Measurements from ENCODE around the gene COL27A1. TPM values are rescaled to one million over a fixed set of nuclear protein-coding genes. Genes with fewer than 3 reads are reported as not detected.
"Not testable (repeated sequence)": the region's sequence is repeated elsewhere in the genome, so short reads cannot be mapped to it uniquely, and the experiment has no call there.

The COL27A1 gene
- total RNA-seq, 3 donors from 2014 or later, result 3.5 to 22.0 (median 6.7) TPM

DNA sequence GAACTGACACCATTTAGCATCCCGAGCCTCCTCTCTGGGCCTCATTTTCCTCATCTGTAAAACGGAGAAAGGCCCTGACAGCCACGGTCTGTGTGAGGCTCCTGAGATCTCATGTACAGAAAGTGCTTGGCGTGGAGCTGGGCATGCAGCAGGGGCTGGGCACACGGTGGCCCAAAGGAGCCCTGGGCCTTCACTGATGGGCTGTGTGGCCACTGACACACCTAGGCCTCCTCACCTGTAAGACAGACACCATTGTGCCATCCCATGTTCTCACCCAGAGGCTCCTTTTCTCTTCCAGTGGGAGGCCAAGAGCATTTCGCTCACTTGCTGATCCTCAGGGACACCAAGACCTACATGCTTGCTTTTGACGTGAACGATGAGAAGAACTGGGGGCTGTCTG lies 169.2 kb downstream of the COL27A1 start:
- no peaks in the 10 kb centered on the region for H3K9me3 ChIP-seq
- no peak for TF ChIP-seq POLR2A (IDR thresholded peaks at IDR 0.05)
- TF ChIP-seq, protein P1, sequence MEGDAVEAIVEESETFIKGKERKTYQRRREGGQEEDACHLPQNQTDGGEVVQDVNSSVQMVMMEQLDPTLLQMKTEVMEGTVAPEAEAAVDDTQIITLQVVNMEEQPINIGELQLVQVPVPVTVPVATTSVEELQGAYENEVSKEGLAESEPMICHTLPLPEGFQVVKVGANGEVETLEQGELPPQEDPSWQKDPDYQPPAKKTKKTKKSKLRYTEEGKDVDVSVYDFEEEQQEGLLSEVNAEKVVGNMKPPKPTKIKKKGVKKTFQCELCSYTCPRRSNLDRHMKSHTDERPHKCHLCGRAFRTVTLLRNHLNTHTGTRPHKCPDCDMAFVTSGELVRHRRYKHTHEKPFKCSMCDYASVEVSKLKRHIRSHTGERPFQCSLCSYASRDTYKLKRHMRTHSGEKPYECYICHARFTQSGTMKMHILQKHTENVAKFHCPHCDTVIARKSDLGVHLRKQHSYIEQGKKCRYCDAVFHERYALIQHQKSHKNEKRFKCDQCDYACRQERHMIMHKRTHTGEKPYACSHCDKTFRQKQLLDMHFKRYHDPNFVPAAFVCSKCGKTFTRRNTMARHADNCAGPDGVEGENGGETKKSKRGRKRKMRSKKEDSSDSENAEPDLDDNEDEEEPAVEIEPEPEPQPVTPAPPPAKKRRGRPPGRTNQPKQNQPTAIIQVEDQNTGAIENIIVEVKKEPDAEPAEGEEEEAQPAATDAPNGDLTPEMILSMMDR (IDR thresholded peaks at IDR 0.05), result no peak
- TF ChIP-seq POLR2AphosphoS5 (IDR thresholded peaks at IDR 0.05), result no peak
- DNase-seq (ENCODE audit: low spot score in 2 of 2), result no peak
- no peak overlapping the region for H3K27ac ChIP-seq
- H3K36me3 ChIP-seq, result no peaks in the 10 kb centered on the region
- no peaks in the 10 kb centered on the region for H3K27me3 ChIP-seq
- H3K4me3 ChIP-seq, result no peak overlapping the region
- intact Hi-C loops (cut with DNase I; ENCODE audit: low total_unique reads), result no loop called here
- no peaks in the 10 kb centered on the region for H3K4me1 ChIP-seq

DNA sequence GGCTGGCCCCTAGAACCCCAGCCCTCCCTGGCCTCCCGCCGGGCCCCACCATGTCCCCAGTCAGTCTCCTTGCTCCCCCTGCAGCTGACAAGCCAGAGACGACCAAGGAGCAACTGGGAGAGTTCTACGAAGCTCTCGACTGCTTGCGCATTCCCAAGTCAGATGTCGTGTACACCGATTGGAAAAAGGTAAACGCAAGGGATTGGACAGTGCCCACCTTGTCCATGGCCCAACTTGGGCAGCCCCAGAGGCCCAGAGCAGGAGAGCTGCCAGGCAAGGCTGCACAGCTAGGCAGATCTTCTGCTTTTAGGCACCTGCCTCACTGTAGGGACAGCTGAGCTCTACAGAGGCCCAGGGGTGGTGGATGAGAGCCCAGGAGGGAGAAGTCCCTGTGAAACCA lies 169.6 kb downstream of the COL27A1 start:
- H3K27me3 ChIP-seq; H3K4me3 ChIP-seq; H3K9me3 ChIP-seq; H3K4me1 ChIP-seq; H3K36me3 ChIP-seq; intact Hi-C loops (cut with DNase I; ENCODE audit: low total_unique reads); DNase-seq (ENCODE audit: low spot score in 2 of 2); H3K27ac ChIP-seq: not testable (repeated sequence)

DNA sequence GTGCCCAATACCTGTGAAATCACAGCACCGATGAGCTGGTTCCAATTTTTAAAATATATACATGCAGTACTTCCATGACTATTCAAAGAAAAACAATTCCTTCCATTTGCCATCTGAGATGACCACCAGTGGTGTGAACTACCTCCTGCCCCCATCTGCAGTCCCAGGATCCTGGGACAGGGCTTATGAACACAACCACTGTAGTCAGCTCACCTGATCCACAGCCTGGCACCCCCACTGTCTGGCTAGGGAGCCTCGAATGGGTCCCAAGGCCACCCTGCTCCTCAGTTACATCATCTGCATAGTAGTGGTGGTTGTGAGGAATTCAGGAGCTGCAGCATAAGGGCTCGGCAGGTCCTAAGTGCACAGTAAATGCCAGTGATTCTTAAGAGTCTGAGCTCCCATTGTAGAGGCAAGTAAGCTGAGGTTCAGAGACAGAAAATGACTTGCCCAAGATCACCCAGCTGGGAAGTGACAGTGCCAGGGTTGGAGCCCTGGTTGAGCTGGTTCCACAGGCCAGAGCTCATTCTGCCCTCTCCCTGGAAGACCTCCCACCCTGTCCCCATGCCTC lies 170.4 kb downstream of the COL27A1 start:
- DNase-seq (ENCODE audit: low spot score in 2 of 2); H3K4me3 ChIP-seq; H3K27me3 ChIP-seq; H3K36me3 ChIP-seq; H3K4me1 ChIP-seq; intact Hi-C loops (cut with DNase I; ENCODE audit: low total_unique reads); H3K27ac ChIP-seq; H3K9me3 ChIP-seq: not testable (repeated sequence)

DNA sequence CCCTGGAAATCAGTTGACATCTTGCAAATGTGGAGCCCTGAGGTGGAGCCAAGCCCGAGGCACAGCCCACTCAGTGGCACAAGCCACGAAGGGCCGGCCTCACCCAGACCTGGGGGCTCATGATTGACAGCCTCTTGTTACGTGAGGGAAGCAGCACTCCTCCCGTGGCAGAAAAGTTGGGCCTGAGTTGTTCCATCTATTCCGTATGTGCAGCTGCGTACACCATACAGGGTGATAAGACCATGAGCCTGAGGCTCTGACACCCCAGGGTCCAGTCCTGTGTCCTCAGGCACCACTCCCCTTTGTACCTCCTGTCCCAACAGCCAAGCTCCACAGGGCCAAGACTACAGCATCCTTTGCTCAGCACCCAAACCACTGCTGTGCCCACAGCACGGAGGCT lies 172.4 kb downstream of the COL27A1 start:
- TF ChIP-seq, protein P1 (IDR thresholded peaks at IDR 0.05), result no peak
- TF ChIP-seq POLR2AphosphoS5 (IDR thresholded peaks at IDR 0.05) (no peak), POLR2A (IDR thresholded peaks at IDR 0.05) (no peak)
- no peak for DNase-seq (ENCODE audit: low spot score in 2 of 2)
- intact Hi-C loops (cut with DNase I; ENCODE audit: low total_unique reads), result no loop called here

DNA sequence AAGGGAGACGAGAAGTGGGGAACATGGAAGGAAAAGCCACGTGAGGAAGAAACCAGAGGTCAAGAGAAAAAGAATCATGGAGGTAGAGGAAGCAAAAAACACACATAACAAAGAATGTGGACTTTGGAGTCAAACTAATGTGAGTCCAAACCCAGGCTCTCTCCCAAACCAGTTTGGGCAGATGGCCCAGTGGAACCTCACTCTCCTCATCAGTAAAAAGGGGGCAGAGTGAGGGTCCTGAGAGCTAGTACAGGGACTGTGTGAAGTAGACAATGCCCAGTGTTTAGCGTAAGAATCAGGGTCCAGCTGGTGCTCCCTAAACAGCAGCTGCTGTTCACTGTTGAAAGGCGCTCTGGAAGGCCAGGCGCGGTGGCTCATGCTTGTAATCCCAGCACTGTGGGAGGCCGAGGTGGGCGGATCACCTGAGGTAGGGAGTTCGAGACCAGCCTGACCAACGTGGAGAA lies 173.1 kb downstream of the COL27A1 start:
- H3K36me3 ChIP-seq; H3K27me3 ChIP-seq; DNase-seq (ENCODE audit: low spot score in 2 of 2); H3K4me1 ChIP-seq; H3K27ac ChIP-seq; H3K4me3 ChIP-seq; H3K9me3 ChIP-seq; intact Hi-C loops (cut with DNase I; ENCODE audit: low total_unique reads): not testable (repeated sequence)

More for the DNA sequence above, 172.4 kb downstream of the COL27A1 start:
- H3K4me1 ChIP-seq, result no peaks in the 10 kb centered on the region
- H3K27ac ChIP-seq, result no peak overlapping the region
- no peaks in the 10 kb centered on the region for H3K36me3 ChIP-seq
- no peaks in the 10 kb centered on the region for H3K9me3 ChIP-seq
- H3K27me3 ChIP-seq, result no peaks in the 10 kb centered on the region
- H3K4me3 ChIP-seq, result no peak overlapping the region

DNA sequence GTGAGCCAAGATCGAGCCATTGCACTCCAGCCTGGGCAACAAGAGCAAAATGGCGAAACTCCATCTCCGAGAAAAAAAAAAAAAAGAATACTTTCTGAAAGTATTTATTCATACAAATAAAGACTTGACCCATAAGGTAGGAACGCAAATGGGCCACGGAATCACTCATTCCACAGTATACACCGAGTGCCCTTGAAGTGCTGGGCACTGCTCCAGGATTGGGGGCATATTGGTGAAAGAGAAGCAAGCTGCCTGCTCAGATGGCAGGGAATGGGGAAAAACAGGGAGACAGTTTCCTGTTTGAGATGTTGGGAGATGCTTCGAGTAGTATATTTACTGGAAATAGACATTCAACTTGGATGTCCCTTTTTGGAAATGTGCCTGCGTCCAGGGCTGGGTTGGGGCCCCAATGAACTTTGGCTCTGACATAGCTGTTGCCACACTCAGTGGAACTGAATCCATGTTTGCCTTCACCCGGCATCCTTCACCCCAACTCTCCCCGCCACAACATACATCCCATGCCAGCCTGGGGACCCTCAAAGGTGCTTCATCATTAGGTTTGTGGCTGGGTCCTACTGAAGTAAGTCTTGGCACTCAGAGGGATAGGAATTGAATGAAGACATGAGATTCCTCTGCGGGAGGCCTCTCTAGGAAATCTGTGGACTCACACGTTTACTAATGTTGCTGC lies 173.7 kb downstream of the COL27A1 start:
- intact Hi-C loops (cut with DNase I; ENCODE audit: low total_unique reads); H3K27me3 ChIP-seq; H3K27ac ChIP-seq; H3K36me3 ChIP-seq; H3K4me1 ChIP-seq; DNase-seq (ENCODE audit: low spot score in 2 of 2); H3K9me3 ChIP-seq; H3K4me3 ChIP-seq: not testable (repeated sequence)

DNA sequence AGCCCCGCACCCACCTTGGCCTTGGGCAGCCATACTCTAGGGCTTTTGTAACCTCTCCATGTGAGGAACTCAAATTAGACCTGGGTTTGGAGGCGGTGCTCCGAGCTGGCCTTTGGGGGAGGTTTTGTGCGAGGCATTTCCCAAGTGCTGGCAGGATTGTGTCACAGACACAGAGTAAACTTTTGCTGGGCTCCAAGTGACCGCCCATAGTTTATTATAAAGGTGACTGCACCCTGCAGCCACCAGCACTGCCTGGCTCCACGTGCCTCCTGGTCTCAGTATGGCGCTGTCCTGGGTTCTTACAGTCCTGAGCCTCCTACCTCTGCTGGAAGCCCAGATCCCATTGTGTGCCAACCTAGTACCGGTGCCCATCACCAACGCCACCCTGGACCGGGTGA lies 174.3 kb downstream of the COL27A1 start, which contains the start of gene ORM2:
TSS of gene ORM2 (plus strand) at position 245 of the 398 bp plus-strand sequence. CDS start at position 281, 36 bp downstream.
- H3K4me1 ChIP-seq; DNase-seq (ENCODE audit: low spot score in 2 of 2); intact Hi-C loops (cut with DNase I; ENCODE audit: low total_unique reads); H3K27me3 ChIP-seq; H3K27ac ChIP-seq; H3K4me3 ChIP-seq; H3K9me3 ChIP-seq; H3K36me3 ChIP-seq: not testable (repeated sequence)
